ENCODE data around the gene FIBP. TPM values are rescaled to one million over a fixed set of nuclear protein-coding genes. Genes with fewer than 3 reads are reported as not detected.

FIBP gene
- total and polyA plus RNA-seq, 9 donors, result 32.5 to 74.2 (median 44.2) TPM

DNA sequence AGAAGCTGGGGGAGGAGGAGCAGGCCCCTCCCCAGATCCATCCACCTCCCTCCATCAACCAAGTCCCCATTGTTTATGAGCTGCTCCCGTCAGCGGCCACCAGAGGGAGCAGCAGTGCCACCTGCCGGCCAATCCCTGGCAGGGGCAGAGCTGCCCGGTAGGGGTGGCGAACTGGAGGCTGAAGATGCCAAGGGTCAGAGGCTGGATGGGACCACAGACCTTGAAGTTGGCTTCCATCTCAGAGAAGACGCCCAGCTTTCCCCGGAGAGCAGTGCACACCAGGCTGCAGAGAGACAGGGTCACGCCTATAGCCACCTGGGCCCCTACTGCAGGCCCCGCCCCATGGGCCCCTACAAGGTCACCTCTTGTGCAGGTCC is 3.6 kb downstream of the FIBP start:
- TF ChIP-seq, protein P1, sequence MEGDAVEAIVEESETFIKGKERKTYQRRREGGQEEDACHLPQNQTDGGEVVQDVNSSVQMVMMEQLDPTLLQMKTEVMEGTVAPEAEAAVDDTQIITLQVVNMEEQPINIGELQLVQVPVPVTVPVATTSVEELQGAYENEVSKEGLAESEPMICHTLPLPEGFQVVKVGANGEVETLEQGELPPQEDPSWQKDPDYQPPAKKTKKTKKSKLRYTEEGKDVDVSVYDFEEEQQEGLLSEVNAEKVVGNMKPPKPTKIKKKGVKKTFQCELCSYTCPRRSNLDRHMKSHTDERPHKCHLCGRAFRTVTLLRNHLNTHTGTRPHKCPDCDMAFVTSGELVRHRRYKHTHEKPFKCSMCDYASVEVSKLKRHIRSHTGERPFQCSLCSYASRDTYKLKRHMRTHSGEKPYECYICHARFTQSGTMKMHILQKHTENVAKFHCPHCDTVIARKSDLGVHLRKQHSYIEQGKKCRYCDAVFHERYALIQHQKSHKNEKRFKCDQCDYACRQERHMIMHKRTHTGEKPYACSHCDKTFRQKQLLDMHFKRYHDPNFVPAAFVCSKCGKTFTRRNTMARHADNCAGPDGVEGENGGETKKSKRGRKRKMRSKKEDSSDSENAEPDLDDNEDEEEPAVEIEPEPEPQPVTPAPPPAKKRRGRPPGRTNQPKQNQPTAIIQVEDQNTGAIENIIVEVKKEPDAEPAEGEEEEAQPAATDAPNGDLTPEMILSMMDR (IDR thresholded peaks at IDR 0.05), result peak; percentile 92 to 99 (median 98)
- no peak for TF ChIP-seq EP300 (IDR thresholded peaks at IDR 0.05)
- no peak for TF ChIP-seq POLR2A (IDR thresholded peaks at IDR 0.05)
- DNase-seq, result peak; percentile 65 to 84 (median 77)
- no peak overlapping the region for H3K27ac ChIP-seq
- 17 to 24% (median 19%) methylated on average over 9 of the region's 9 CpGs for WGBS, 3 donors
- H3K36me3 ChIP-seq, result no peaks in the 10 kb centered on the region
- H3K4me3 ChIP-seq, result no peak overlapping the region
- no peaks in the 10 kb centered on the region for H3K27me3 ChIP-seq
- peaks cover 3% of the 10 kb centered on the region for H3K4me1 ChIP-seq (ENCODE audit: insufficient read depth)
- H3K9me3 ChIP-seq, result no peaks in the 10 kb centered on the region
- intact Hi-C loops (cut with DNase I), result loop anchor here (2.0 to 10.0 kb wide), 6 partner anchors 78 to 1230 kb away; partner anchors contain the start of genes SART1 (in 2 of the 4) and KDM2A (in 1 of the 4)

DNA sequence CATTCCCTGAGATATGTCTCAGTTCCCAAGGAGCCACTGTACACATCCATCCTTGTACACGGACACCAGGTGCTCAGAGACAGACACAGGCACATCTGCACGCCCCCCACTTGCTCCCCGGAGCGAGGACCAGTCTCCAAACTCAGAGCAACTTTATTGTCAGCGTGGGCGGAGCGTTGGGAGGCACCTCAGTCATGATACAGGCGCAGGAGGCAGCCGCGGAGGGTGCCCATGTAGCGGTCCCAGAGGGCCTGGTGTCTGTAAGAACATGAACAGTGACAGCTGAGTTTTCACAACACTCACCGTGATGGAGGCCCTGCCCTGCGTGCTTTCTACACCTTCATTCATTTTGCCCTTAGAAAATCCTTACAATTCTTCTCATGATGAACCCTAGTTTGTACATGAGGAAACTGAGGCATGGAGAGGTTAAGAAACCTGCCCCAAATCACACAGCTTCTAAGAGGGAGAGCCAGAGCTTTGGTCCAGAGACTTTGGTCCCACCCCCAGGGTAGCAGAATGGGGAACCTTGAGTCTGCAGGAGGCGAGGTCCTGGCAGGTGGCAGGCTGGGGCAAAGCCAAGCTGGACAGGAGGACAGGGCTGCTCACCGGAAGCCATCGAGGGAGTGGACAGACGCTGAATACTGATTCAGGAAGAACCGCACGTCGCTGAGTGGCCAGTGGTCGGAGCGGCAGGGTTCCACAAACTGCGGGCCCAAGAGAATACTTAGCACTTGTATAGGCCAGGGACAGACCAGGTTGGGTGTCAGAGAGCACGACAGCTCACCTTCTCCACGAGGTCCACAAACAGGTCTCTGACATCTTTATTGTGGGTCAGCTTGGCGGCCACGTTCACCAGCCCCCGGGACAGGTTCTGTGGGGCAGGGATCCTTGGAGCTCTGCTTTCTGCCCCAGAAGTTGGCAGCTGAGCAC is 4.2 kb downstream of the FIBP start:
- intact Hi-C loops (cut with DNase I), result loop anchor here (2.0 to 10.0 kb wide), 5 partner anchors 81 to 1231 kb away; partner anchors contain the start of genes KDM2A (in 1 of the 4) and SART1 (in 1 of the 4)
- no peak overlapping the region for H3K4me3 ChIP-seq
- DNase-seq, result peak in 2 of 5 donors; percentile 16 to 43
- no peaks in the 10 kb centered on the region for H3K9me3 ChIP-seq
- H3K27ac ChIP-seq, result no peak overlapping the region
- TF ChIP-seq, protein P1 (IDR thresholded peaks at IDR 0.05), result no peak
- no peak for TF ChIP-seq POLR2A (IDR thresholded peaks at IDR 0.05)
- TF ChIP-seq EP300 (IDR thresholded peaks at IDR 0.05), result no peak
- no peaks in the 10 kb centered on the region for H3K36me3 ChIP-seq
- WGBS, 3 donors, result 79 to 85% (median 79%) methylated on average over 23 to 28 of the region's 28 CpGs
- H3K4me1 ChIP-seq (ENCODE audit: insufficient read depth), result peaks cover 3% of the 10 kb centered on the region
- H3K27me3 ChIP-seq, result no peaks in the 10 kb centered on the region

DNA sequence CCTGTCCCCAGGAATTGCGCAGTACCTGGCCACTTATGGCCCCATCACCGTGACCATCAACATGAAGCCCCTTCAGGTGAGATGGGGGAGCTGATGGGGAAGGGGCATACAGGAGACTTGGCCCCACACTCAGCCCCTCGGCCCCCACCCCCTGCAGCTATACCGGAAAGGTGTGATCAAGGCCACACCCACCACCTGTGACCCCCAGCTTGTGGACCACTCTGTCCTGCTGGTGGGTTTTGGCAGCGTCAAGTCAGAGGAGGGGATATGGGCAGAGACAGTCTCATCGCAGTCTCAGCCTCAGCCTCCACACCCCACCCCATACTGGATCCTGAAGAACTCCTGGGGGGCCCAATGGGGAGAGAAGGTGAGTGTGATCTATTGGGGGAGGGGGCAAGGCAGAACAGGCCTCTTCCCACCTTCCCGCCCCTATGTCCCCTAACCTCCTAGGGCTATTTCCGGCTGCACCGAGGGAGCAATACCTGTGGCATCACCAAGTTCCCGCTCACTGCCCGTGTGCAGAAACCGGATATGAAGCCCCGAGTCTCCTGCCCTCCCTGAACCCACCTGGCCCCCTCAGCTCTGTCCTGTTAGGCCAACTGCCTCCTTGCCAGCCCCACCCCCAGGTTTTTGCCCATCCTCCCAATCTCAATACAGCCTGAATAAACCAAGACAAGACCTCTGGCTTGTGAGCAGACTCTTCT is 5.1 kb downstream of the FIBP start:
- Histone ChIP-seq H3K9me3 (no peaks in the 10 kb centered on the region), H3K4me3 (no peak overlapping the region), H3K36me3 (no peaks in the 10 kb centered on the region), H3K27ac (no peak overlapping the region), H3K27me3 (no peaks in the 10 kb centered on the region), H3K4me1 (ENCODE audit: insufficient read depth) (peaks cover 3% of the 10 kb centered on the region)
- WGBS, 3 donors, result 85 to 86% (median 85%) methylated on average over 13 of the region's 13 CpGs
- DNase-seq, result no peak
- TF ChIP-seq POLR2A (IDR thresholded peaks at IDR 0.05) (no peak), EP300 (IDR thresholded peaks at IDR 0.05) (no peak)
- TF ChIP-seq, protein P1 (IDR thresholded peaks at IDR 0.05), result no peak
- intact Hi-C loops (cut with DNase I), result loop anchor here (5.0 to 10.0 kb wide), 4 partner anchors 82 to 1232 kb away; partner anchors contain the start of genes KDM2A (in 1 of the 4) and SART1 (in 1 of the 4)

Measured in ovary (tissue), 9 donors.